ENCODE data around the gene NFATC3.

NFATC3 gene

GRCh38 chr16:68233085-68233834 lies 148.1 kb downstream of the NFATC3 start:
- no peak for DNase-seq

GRCh38 chr16:68233835-68234187 lies 148.6 kb downstream of the NFATC3 start:
- no peak for DNase-seq

GRCh38 chr16:68234188-68235107 lies 149.3 kb downstream of the NFATC3 start:
- DNase-seq: no peak

- DNase-seq: no peak
Observed at GRCh38 chr16:68235108-68235886, 150.1 kb downstream of the NFATC3 start.

- DNase-seq: no peak
Observed at GRCh38 chr16:68235887-68236136, 150.6 kb downstream of the NFATC3 start, which contains the start of gene ESRP2. TSS of gene ESRP2 (minus strand) at chr16:68236127. CDS start at chr16:68236045, 82 bp downstream.

GRCh38 chr16:68236137-68236825 lies 151.1 kb downstream of the NFATC3 start:
- DNase-seq: no peak

- DNase-seq: no peak
Observed at GRCh38 chr16:68236826-68237242, 151.7 kb downstream of the NFATC3 start.

- DNase-seq: peak; percentile 96
Observed at GRCh38 chr16:68237243-68238028, 152.3 kb downstream of the NFATC3 start.

GRCh38 chr16:68238029-68238345 lies 152.8 kb downstream of the NFATC3 start:
- DNase-seq: no peak

- DNase-seq: no peak
Observed at GRCh38 chr16:68242085-68242484, 156.9 kb downstream of the NFATC3 start.

GRCh38 chr16:68242926-68243858 lies 158.0 kb downstream of the NFATC3 start:
- no peak for DNase-seq

GRCh38 chr16:68244481-68244902 lies 159.3 kb downstream of the NFATC3 start:
- DNase-seq: no peak

GRCh38 chr16:68244903-68245853 lies 160.0 kb downstream of the NFATC3 start, which contains the start of gene PLA2G15:
TSS of gene PLA2G15 (plus strand) at chr16:68245373. CDS start at chr16:68245427, 54 bp downstream.
- DNase-seq: peak; percentile 74

GRCh38 chr16:68246121-68246520 lies 161.0 kb downstream of the NFATC3 start:
- no peak for DNase-seq

GRCh38 chr16:68246666-68247065 lies 161.5 kb downstream of the NFATC3 start:
- no peak for DNase-seq

GRCh38 chr16:68247400-68247799 lies 162.2 kb downstream of the NFATC3 start:
- no peak for DNase-seq

GRCh38 chr16:68247932-68248331 lies 162.8 kb downstream of the NFATC3 start:
- no peak for DNase-seq

- DNase-seq: no peak
Observed at GRCh38 chr16:68249371-68249770, 164.2 kb downstream of the NFATC3 start.

GRCh38 chr16:68250951-68251350 lies 165.8 kb downstream of the NFATC3 start:
- DNase-seq: no peak

GRCh38 chr16:68251832-68252231 lies 166.7 kb downstream of the NFATC3 start:
- DNase-seq: no peak

Measured in T1000 (cell line).